ENCODE results near the gene HYAL3. TPM values are rescaled to one million over a fixed set of nuclear protein-coding genes. Genes with fewer than 3 reads are reported as not detected.

Gene HYAL3
- total and polyA plus RNA-seq, 2 of the 8 experiments (the other 6 are each of a cell fraction or from before 2014, with no cell fraction given) = 3.2 to 12.2 TPM

DNA sequence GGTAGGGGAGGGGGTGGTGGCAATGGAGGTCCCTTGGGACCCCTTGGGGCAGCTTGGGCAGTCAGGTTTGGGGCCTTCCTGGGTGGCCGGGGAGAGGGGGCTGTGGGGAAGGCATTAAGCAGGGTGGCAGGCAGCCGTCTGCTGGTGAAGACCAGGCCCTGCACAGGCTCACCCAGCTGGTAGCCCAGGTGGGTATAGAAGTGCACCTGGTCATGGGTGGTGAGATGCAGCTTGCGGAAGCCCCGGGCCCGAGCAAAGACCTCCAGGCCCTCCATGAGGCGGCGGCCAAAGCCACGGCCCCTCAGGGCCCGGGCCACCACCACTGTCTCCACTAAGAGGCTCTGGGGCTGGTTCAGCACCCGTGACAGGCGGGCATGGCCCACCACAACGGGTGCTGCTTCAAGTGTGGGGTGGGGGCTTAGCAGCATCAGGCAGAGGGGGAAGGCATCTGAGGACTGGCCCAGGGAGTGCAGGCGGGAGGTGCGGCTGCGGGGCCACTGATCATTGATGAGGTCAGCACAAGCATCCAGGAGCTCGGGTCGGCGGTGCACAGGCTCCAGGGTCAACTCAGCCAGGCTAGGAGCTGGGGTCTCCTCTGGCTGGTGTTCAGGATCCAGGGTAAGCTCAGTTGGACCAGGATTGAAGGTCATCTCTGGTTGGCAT lies 2.4 kb downstream of the HYAL3 start (continued):
- TF ChIP-seq, protein P1, sequence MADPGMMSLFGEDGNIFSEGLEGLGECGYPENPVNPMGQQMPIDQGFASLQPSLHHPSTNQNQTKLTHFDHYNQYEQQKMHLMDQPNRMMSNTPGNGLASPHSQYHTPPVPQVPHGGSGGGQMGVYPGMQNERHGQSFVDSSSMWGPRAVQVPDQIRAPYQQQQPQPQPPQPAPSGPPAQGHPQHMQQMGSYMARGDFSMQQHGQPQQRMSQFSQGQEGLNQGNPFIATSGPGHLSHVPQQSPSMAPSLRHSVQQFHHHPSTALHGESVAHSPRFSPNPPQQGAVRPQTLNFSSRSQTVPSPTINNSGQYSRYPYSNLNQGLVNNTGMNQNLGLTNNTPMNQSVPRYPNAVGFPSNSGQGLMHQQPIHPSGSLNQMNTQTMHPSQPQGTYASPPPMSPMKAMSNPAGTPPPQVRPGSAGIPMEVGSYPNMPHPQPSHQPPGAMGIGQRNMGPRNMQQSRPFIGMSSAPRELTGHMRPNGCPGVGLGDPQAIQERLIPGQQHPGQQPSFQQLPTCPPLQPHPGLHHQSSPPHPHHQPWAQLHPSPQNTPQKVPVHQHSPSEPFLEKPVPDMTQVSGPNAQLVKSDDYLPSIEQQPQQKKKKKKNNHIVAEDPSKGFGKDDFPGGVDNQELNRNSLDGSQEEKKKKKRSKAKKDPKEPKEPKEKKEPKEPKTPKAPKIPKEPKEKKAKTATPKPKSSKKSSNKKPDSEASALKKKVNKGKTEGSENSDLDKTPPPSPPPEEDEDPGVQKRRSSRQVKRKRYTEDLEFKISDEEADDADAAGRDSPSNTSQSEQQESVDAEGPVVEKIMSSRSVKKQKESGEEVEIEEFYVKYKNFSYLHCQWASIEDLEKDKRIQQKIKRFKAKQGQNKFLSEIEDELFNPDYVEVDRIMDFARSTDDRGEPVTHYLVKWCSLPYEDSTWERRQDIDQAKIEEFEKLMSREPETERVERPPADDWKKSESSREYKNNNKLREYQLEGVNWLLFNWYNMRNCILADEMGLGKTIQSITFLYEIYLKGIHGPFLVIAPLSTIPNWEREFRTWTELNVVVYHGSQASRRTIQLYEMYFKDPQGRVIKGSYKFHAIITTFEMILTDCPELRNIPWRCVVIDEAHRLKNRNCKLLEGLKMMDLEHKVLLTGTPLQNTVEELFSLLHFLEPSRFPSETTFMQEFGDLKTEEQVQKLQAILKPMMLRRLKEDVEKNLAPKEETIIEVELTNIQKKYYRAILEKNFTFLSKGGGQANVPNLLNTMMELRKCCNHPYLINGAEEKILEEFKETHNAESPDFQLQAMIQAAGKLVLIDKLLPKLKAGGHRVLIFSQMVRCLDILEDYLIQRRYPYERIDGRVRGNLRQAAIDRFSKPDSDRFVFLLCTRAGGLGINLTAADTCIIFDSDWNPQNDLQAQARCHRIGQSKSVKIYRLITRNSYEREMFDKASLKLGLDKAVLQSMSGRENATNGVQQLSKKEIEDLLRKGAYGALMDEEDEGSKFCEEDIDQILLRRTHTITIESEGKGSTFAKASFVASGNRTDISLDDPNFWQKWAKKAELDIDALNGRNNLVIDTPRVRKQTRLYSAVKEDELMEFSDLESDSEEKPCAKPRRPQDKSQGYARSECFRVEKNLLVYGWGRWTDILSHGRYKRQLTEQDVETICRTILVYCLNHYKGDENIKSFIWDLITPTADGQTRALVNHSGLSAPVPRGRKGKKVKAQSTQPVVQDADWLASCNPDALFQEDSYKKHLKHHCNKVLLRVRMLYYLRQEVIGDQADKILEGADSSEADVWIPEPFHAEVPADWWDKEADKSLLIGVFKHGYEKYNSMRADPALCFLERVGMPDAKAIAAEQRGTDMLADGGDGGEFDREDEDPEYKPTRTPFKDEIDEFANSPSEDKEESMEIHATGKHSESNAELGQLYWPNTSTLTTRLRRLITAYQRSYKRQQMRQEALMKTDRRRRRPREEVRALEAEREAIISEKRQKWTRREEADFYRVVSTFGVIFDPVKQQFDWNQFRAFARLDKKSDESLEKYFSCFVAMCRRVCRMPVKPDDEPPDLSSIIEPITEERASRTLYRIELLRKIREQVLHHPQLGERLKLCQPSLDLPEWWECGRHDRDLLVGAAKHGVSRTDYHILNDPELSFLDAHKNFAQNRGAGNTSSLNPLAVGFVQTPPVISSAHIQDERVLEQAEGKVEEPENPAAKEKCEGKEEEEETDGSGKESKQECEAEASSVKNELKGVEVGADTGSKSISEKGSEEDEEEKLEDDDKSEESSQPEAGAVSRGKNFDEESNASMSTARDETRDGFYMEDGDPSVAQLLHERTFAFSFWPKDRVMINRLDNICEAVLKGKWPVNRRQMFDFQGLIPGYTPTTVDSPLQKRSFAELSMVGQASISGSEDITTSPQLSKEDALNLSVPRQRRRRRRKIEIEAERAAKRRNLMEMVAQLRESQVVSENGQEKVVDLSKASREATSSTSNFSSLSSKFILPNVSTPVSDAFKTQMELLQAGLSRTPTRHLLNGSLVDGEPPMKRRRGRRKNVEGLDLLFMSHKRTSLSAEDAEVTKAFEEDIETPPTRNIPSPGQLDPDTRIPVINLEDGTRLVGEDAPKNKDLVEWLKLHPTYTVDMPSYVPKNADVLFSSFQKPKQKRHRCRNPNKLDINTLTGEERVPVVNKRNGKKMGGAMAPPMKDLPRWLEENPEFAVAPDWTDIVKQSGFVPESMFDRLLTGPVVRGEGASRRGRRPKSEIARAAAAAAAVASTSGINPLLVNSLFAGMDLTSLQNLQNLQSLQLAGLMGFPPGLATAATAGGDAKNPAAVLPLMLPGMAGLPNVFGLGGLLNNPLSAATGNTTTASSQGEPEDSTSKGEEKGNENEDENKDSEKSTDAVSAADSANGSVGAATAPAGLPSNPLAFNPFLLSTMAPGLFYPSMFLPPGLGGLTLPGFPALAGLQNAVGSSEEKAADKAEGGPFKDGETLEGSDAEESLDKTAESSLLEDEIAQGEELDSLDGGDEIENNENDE (IDR thresholded peaks at IDR 0.05; ENCODE audit: insufficient replicate concordance, low read length) = no peak

Measured in H1 (cell line).